ENCODE measurements around the gene ZNF329.

Gene ZNF329

GRCh38 chr19:58097781-58098681, 52.6 kb downstream of the ZNF329 start, which contains the start of gene ZSCAN18:
TSS of gene ZSCAN18 (minus strand) at chr19:58098231. CDS start at chr19:58090267, 7,964 bp downstream.
- DNase-seq (ENCODE audit: low read depth): peak; percentile 89
- no peak for TF ChIP-seq POLR2A (IDR thresholded peaks at IDR 0.05; ENCODE audit: extremely low read depth, insufficient read length)
- TF ChIP-seq CTCF (IDR thresholded peaks at IDR 0.05; ENCODE audit: low read depth, low read length): no peak
- no peak for TF ChIP-seq MAX (IDR thresholded peaks at IDR 0.05; ENCODE audit: low read depth, low read length)
- no peak for TF ChIP-seq MYC (IDR thresholded peaks at IDR 0.05; ENCODE audit: low read depth, low read length)
- peak within 1 kb of the TSS; percentile 68 for H3K4me3 ChIP-seq (ENCODE audit: low read depth, low read length)

- H3K4me3 ChIP-seq (ENCODE audit: low read depth, low read length): no peak overlapping the region
- no peak for DNase-seq (ENCODE audit: low read depth)
- TF ChIP-seq CTCF (IDR thresholded peaks at IDR 0.05; ENCODE audit: low read depth, low read length): no peak
- TF ChIP-seq MYC (IDR thresholded peaks at IDR 0.05; ENCODE audit: low read depth, low read length): no peak
- no peak for TF ChIP-seq POLR2A (IDR thresholded peaks at IDR 0.05; ENCODE audit: extremely low read depth, insufficient read length)
Observed at GRCh38 chr19:58097349-58097748, 53.2 kb downstream of the ZNF329 start.

- TF ChIP-seq CTCF (IDR thresholded peaks at IDR 0.05; ENCODE audit: low read depth, low read length): no peak
- TF ChIP-seq POLR2A (IDR thresholded peaks at IDR 0.05; ENCODE audit: extremely low read depth, insufficient read length): no peak
- no peak for TF ChIP-seq MYC (IDR thresholded peaks at IDR 0.05; ENCODE audit: low read depth, low read length)
- TF ChIP-seq MAX (IDR thresholded peaks at IDR 0.05; ENCODE audit: low read depth, low read length): no peak
- no peak overlapping the region for H3K4me3 ChIP-seq (ENCODE audit: low read depth, low read length)
- DNase-seq (ENCODE audit: low read depth): no peak
Observed at GRCh38 chr19:58096884-58097283, 53.7 kb downstream of the ZNF329 start.

GRCh38 chr19:58095328-58095727, 55.3 kb downstream of the ZNF329 start:
- DNase-seq (ENCODE audit: low read depth): no peak
- H3K4me3 ChIP-seq (ENCODE audit: low read depth, low read length): no peak overlapping the region
- TF ChIP-seq CTCF (IDR thresholded peaks at IDR 0.05; ENCODE audit: low read depth, low read length) (no peak), MYC (IDR thresholded peaks at IDR 0.05; ENCODE audit: low read depth, low read length) (no peak), MAX (IDR thresholded peaks at IDR 0.05; ENCODE audit: low read depth, low read length) (no peak)

GRCh38 chr19:58093071-58093470, 57.5 kb downstream of the ZNF329 start:
- no peak for DNase-seq (ENCODE audit: low read depth)
- no peak overlapping the region for H3K4me3 ChIP-seq (ENCODE audit: low read depth, low read length)
- no peak for TF ChIP-seq CTCF (IDR thresholded peaks at IDR 0.05; ENCODE audit: low read depth, low read length)
- no peak for TF ChIP-seq MAX (IDR thresholded peaks at IDR 0.05; ENCODE audit: low read depth, low read length)
- no peak for TF ChIP-seq MYC (IDR thresholded peaks at IDR 0.05; ENCODE audit: low read depth, low read length)
- TF ChIP-seq POLR2A (IDR thresholded peaks at IDR 0.05; ENCODE audit: extremely low read depth, insufficient read length): no peak
